Measurements from ENCODE around the gene TUBA4B. TPM values are rescaled to one million over a fixed set of nuclear protein-coding genes. Genes with fewer than 3 reads are reported as not detected.
"Not testable (repeated sequence)": the region's sequence is repeated elsewhere in the genome, so short reads cannot be mapped to it uniquely, and the experiment has no call there.

The TUBA4B gene
- total RNA-seq, 3 donors from 2014 or later (not counting 1 experiment from before 2014, with no cell fraction given), result not detected

DNA sequence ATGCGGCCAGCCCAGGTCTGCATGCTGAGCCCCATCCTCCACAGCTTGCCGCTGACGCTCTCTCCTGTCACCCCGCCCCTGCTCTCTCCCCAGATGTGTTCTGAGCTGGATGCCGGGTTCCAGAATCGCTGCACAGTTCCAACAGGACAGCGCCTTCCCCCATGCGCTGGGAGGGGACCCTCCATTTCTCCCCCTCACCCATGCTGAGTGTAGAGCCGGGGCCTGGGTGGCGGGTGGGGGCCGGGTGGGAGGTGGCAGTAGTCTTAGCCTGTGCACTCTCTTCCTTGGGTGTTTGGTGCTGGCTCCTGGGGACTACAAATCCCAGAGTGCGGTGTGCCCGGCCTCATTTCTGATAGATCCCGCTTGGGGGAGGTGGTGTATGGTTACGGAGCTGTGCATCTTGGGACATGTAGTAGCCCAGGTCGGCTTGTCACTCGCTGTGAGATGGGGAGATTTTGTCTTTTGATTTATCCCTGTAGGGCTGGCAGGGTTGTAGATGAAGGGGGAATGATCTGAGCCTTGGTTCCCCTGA, 32.9 kb downstream of the TUBA4B start:
- no peak for ATAC-seq
- H3K36me3 Mint-ChIP-seq, result no peaks in the 10 kb centered on the region

DNA sequence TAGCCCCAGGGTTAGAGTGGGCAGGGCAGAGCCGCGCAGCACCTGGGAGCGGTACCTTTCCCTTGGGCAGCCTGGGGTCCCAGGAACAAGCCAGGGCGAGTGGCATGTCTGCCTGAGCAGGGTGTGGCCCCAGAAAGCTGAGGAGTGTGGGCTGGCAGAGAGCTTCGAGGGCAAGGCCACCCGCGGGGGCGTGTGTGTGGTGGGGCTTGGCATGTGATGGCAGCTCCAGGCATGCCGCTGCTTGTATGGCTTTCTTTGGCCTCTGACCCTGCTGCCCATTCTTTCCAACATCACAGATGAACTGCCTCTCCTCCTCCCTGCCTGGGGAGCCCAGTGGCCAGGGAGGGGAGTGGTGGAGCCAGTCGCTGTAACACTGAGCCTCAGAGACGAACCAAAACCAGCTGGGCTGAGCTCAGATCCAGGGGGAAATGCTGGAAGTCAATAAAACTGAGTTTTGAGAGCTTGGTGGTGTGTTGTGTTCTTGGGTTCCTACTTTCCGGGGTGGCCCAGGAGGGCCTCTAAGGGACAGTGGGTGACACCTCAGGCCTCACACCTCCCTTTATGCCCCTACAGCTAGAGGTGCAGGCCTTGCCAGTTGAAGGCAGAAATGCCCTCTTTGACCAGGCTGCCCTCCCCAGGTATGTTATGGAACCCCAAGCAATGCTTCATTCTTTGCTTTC, 33.5 kb downstream of the TUBA4B start:
- TF ChIP-seq, protein P1, sequence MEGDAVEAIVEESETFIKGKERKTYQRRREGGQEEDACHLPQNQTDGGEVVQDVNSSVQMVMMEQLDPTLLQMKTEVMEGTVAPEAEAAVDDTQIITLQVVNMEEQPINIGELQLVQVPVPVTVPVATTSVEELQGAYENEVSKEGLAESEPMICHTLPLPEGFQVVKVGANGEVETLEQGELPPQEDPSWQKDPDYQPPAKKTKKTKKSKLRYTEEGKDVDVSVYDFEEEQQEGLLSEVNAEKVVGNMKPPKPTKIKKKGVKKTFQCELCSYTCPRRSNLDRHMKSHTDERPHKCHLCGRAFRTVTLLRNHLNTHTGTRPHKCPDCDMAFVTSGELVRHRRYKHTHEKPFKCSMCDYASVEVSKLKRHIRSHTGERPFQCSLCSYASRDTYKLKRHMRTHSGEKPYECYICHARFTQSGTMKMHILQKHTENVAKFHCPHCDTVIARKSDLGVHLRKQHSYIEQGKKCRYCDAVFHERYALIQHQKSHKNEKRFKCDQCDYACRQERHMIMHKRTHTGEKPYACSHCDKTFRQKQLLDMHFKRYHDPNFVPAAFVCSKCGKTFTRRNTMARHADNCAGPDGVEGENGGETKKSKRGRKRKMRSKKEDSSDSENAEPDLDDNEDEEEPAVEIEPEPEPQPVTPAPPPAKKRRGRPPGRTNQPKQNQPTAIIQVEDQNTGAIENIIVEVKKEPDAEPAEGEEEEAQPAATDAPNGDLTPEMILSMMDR (IDR thresholded peaks at IDR 0.05), result no peak
- H3K27me3 ChIP-seq (ENCODE audit: control insufficient read depth, insufficient read depth, low read length), result no peaks in the 10 kb centered on the region
- ATAC-seq (no peak), DNase-seq (no peak)
- no peaks in the 10 kb centered on the region for H3K4me1 ChIP-seq (ENCODE audit: control insufficient read depth, insufficient read depth, low read length)
- WGBS (ENCODE audit: insufficient coverage), result 95% methylated on average over 12 of the region's 12 CpGs
- no peak overlapping the region for H3K27ac ChIP-seq (ENCODE audit: low read length)
- Mint-ChIP-seq H3K4me3 (no peak overlapping the region), H3K27ac (peak overlapping the region; percentile 68 to 72), H3K27me3 (ENCODE audit: low read depth in 2 of 2) (no peaks in the 10 kb centered on the region), H3K9me3 (no peaks in the 10 kb centered on the region), H3K4me1 (peaks cover 5 to 6% of the 10 kb centered on the region in 2 donors), H3K36me3 (no peaks in the 10 kb centered on the region)
- intact Hi-C loops (cut with micrococcal nuclease), result no loop called here
- peaks cover 38% of the 10 kb centered on the region for H3K36me3 ChIP-seq (ENCODE audit: control insufficient read depth, insufficient read depth, low read length)
- H3K9me3 ChIP-seq (ENCODE audit: control insufficient read depth, insufficient read depth, low read length), result no peaks in the 10 kb centered on the region
- no peak overlapping the region for H3K4me3 ChIP-seq (ENCODE audit: low read length)

More for the DNA sequence above, 32.9 kb downstream of the TUBA4B start:
- Mint-ChIP-seq H3K4me1 (peaks cover 5 to 12% of the 10 kb centered on the region in 2 donors), H3K27me3 (ENCODE audit: low read depth in 2 of 2) (no peaks in the 10 kb centered on the region), H3K9me3 (no peaks in the 10 kb centered on the region), H3K4me3 (no peak overlapping the region), H3K27ac (peak overlapping the region; percentile 68 to 72)
- H3K36me3 ChIP-seq (ENCODE audit: control insufficient read depth, insufficient read depth, low read length), result peaks cover 44% of the 10 kb centered on the region
- TF ChIP-seq, protein P1 (IDR thresholded peaks at IDR 0.05), result no peak
- DNase-seq, result no peak
- no peak overlapping the region for H3K27ac ChIP-seq (ENCODE audit: low read length)
- no peaks in the 10 kb centered on the region for H3K4me1 ChIP-seq (ENCODE audit: control insufficient read depth, insufficient read depth, low read length)
- 97% methylated on average over 15 of the region's 17 CpGs for WGBS (ENCODE audit: insufficient coverage)
- no peaks in the 10 kb centered on the region for H3K27me3 ChIP-seq (ENCODE audit: control insufficient read depth, insufficient read depth, low read length)
- intact Hi-C loops (cut with micrococcal nuclease), result no loop called here
- no peak overlapping the region for H3K4me3 ChIP-seq (ENCODE audit: low read length)
- H3K9me3 ChIP-seq (ENCODE audit: control insufficient read depth, insufficient read depth, low read length), result no peaks in the 10 kb centered on the region

DNA sequence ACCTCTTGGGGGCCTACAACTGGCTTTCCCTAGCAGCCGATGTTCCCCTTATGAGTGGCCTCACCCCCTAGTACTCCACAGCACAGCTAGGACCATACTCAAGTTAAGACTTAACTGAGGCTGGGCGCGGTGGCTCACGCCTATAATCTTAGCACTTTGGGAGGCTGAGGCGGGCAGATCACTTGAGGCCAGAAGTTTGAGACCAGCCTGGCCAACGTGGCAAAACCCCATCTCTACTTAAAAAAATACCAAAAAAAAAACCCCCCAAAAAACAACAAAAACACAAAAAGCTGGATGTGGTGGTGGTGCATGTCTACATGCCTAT, 34.0 kb downstream of the TUBA4B start:
- H3K27ac ChIP-seq (ENCODE audit: low read length); H3K4me3 ChIP-seq (ENCODE audit: low read length); H3K4me1 ChIP-seq (ENCODE audit: control insufficient read depth, insufficient read depth, low read length); H3K4me3 Mint-ChIP-seq; H3K4me1 Mint-ChIP-seq; H3K36me3 Mint-ChIP-seq; H3K27me3 ChIP-seq (ENCODE audit: control insufficient read depth, insufficient read depth, low read length); ATAC-seq; H3K27me3 Mint-ChIP-seq (ENCODE audit: low read depth in 2 of 2); DNase-seq; intact Hi-C loops (cut with micrococcal nuclease); H3K9me3 ChIP-seq (ENCODE audit: control insufficient read depth, insufficient read depth, low read length); H3K9me3 Mint-ChIP-seq: not testable (repeated sequence)
- H3K27ac Mint-ChIP-seq, result peak overlapping the region in 1 of 2 donors; percentile 72
- WGBS (ENCODE audit: insufficient coverage), result 81% methylated on average over 6 of the region's 6 CpGs
- peaks cover 33% of the 10 kb centered on the region for H3K36me3 ChIP-seq (ENCODE audit: control insufficient read depth, insufficient read depth, low read length)

DNA sequence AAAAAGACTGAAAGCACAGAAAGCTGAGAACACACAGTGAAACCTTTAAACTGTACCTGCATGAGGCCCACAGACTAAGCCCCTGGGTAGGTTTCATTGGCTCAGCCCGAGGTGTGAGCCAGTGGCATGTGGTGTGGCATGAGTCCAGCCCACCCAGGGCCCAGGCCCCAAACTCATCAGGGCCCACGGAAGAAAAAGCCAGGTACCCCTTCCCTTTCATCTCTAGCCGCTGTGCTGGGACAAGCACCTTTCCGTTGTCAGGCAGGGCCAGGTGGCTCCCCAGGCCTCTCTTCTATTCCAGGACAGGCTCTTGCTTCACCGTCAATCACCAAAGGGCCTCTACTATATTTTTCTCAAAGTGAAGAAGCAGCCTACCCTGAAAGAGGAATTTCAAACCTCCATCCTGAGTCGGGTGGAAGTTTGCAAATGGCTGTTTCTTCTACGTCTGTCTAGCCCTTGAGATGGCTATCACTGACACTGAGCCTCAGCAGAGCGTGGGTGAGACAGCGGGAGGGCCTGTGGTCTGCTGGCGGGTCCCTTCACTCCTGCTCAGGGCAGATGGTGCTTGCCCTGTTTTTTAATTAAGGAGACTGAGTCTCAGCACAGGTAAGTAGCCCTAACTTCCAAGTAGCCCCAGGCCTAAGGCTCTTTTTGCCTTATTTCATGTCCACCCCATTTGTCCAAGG, 34.7 kb downstream of the TUBA4B start:
- H3K27me3 ChIP-seq (ENCODE audit: control insufficient read depth, insufficient read depth, low read length), result no peaks in the 10 kb centered on the region
- DNase-seq (no peak), ATAC-seq (peak in 1 of 3 donors; percentile 34)
- Mint-ChIP-seq H3K36me3 (no peaks in the 10 kb centered on the region), H3K9me3 (no peaks in the 10 kb centered on the region), H3K27ac (peak overlapping the region; percentile 67 to 72), H3K27me3 (ENCODE audit: low read depth in 2 of 2) (no peaks in the 10 kb centered on the region), H3K4me1 (peaks cover 5 to 6% of the 10 kb centered on the region in 2 donors), H3K4me3 (no peak overlapping the region)
- intact Hi-C loops (cut with micrococcal nuclease), result no loop called here
- TF ChIP-seq, protein P1 (IDR thresholded peaks at IDR 0.05), result no peak
- peaks cover 28% of the 10 kb centered on the region for H3K36me3 ChIP-seq (ENCODE audit: control insufficient read depth, insufficient read depth, low read length)
- H3K4me1 ChIP-seq (ENCODE audit: control insufficient read depth, insufficient read depth, low read length), result no peaks in the 10 kb centered on the region
- H3K27ac ChIP-seq (ENCODE audit: low read length), result no peak overlapping the region
- 59% methylated on average over 10 of the region's 10 CpGs for WGBS (ENCODE audit: insufficient coverage)
- no peak overlapping the region for H3K4me3 ChIP-seq (ENCODE audit: low read length)
- H3K9me3 ChIP-seq (ENCODE audit: control insufficient read depth, insufficient read depth, low read length), result no peaks in the 10 kb centered on the region
